ENCODE data around the gene SEMA3D. TPM values are rescaled to one million over a fixed set of nuclear protein-coding genes. Genes with fewer than 3 reads are reported as not detected.

The SEMA3D gene
- total and polyA plus RNA-seq, 2 of the 4 experiments (the other 2 are of a cell fraction) = 2.9 to 13.6 TPM

GRCh38 chr7:85023916-85024315 lies 162.9 kb downstream of the SEMA3D start:
- CTCF ChIA-PET = interaction anchor here (1.5 to 6.0 kb wide), 2 partner anchors 1076 to 1088 kb away, joined by 6 to 55 read pairs; no protein-coding TSS in a partner anchor
- no peaks in the 10 kb centered on the region for H3K4me1 ChIP-seq (ENCODE audit: control insufficient read depth, insufficient read depth, low read length)
- no peak overlapping the region for H3K23ac ChIP-seq (ENCODE audit: low read depth, low read length)
- no peak overlapping the region for H3K9ac ChIP-seq (ENCODE audit: low read depth, low read length)
- no peak overlapping the region for H3K18ac ChIP-seq (ENCODE audit: low read depth, low read length)
- no peak overlapping the region for H2BK15ac ChIP-seq (ENCODE audit: low read depth, low read length)
- no peak overlapping the region for H2AK5ac ChIP-seq (ENCODE audit: low read depth, low read length)
- H3K9me3 ChIP-seq (ENCODE audit: control insufficient read depth, insufficient read depth, low read length) = no peaks in the 10 kb centered on the region
- H3K4me2 ChIP-seq (ENCODE audit: low read depth, low read length) = no peak overlapping the region
- H3K4ac ChIP-seq (ENCODE audit: low read depth, low read length) = no peak overlapping the region
- no peak overlapping the region for H4K8ac ChIP-seq (ENCODE audit: low read depth in 2 of 2, low read length in 2 of 2)
- no peaks in the 10 kb centered on the region for H3K79me1 ChIP-seq (ENCODE audit: low read depth in 1 of 2, low read length in 2 of 2)
- peaks cover 1% of the 10 kb centered on the region for H3K9me1 ChIP-seq (ENCODE audit: insufficient read depth, low read length)
- no peak overlapping the region for H2AK9ac ChIP-seq (replicated peaks; ENCODE audit: low read depth, low read length, poor library complexity)
- intact Hi-C loops (cut with micrococcal nuclease) (loop anchor here (1.0 to 5.0 kb wide), 5 partner anchors 567 to 1612 kb away; no protein-coding TSS in a partner anchor), dilution Hi-C loops (cut with HindIII; ENCODE audit: low sequenced_read_pairs, unreplicated experiment) (no loop called here), in situ Hi-C loops (cut with MboI; ENCODE audit: low sequenced_read_pairs) (loop anchor here (5.0 to 25.0 kb wide), 4 partner anchors 387 to 1092 kb away; partner anchors contain the start of gene SEMA3A)
- H3K56ac ChIP-seq (ENCODE audit: extremely low read depth, insufficient read depth, low read length) = no peak overlapping the region
- POLR2A ChIA-PET (ENCODE audit: unreplicated experiment) = interaction anchor here (0.7 kb wide), 1 partner anchor 1088 kb away, joined by 3 read pairs; no protein-coding TSS in a partner anchor
- DNase-seq (no peak), ATAC-seq (ENCODE audit: low read depth) (no peak)
- no CpG with 5 or more reads among the region's 4 CpGs for WGBS, 2 experiments (ENCODE audit: extremely low coverage in 2 of 2, insufficient read length in 1 of 2)
- no peak overlapping the region for H2AFZ ChIP-seq (replicated peaks; ENCODE audit: low read length, poor library complexity)
- no peak overlapping the region for H2BK20ac ChIP-seq (ENCODE audit: low read depth, low read length)
- BruUV-seq (replicated peaks) = no TSS peak
- no peak overlapping the region for H4K5ac ChIP-seq (ENCODE audit: low read depth, low read length)
- H3K27me3 ChIP-seq (ENCODE audit: control insufficient read depth, insufficient read depth, low read length) = no peaks in the 10 kb centered on the region; the same call in 1 of the 2 replicates
- no peak overlapping the region for H4K91ac ChIP-seq (ENCODE audit: insufficient read depth, low read depth, low read length)
- no peak overlapping the region for H2BK120ac ChIP-seq (ENCODE audit: low read depth, low read length)
- no peaks in the 10 kb centered on the region for H3K36me3 ChIP-seq (ENCODE audit: control insufficient read depth, insufficient read depth, low read length)
- no peaks in the 10 kb centered on the region for H4K20me1 ChIP-seq (ENCODE audit: insufficient read depth, low read length)
- H3K27ac ChIP-seq (ENCODE audit: insufficient read depth, low read length) = no peak overlapping the region
- H2BK5ac ChIP-seq (ENCODE audit: low read depth, low read length, poor library complexity, severe bottlenecking) = no peak overlapping the region
- H3K14ac ChIP-seq (replicated peaks; ENCODE audit: low read depth, low read length) = no peak overlapping the region
- TF ChIP-seq POLR2A (IDR thresholded peaks at IDR 0.05; ENCODE audit: low read depth, low read length) (no peak), SMC3 (IDR thresholded peaks at IDR 0.05; ENCODE audit: low read depth, low read length) (no peak), CTCF (conservative IDR thresholded peaks at IDR 0.05; ENCODE audit: low read depth, low read length) (no peak), MAFK (IDR thresholded peaks at IDR 0.05; ENCODE audit: low read depth, low read length) (no peak), CHD1 (IDR thresholded peaks at IDR 0.05; ENCODE audit: low read depth, low read length) (no peak)
- no peak overlapping the region for H3K4me3 ChIP-seq (ENCODE audit: insufficient read depth, low read depth, low read length)
